SK-N-SH (cell line): ENCODE results near the gene MAGEA9. TPM values are rescaled to one million over a fixed set of nuclear protein-coding genes. Genes with fewer than 3 reads are reported as not detected.

Experiments used
- CTCF ChIA-PET: fragments of 300-600, 350-600 bp; formaldehyde crosslinking; extraction: SDS; loops from one replicate; lab custom pipeline; 2021; lab: Yijun Ruan, JAX
- POLR2A ChIA-PET: fragments of 350-600 bp; sonication (Branson Sonifier 250); formaldehyde crosslinking; extraction: SDS; loops from one replicate; lab custom pipeline; 2020; ENCODE audit warnings: antibody characterized with exemption, inconsistent platforms; lab: Yijun Ruan, JAX
- DNase-seq: peaks from one replicate; pipeline ENCODE4 v3.0.0; 2012
- H2AFZ ChIP-seq: fragments of 200-600 bp; sonication (generic); 2 replicates; pipeline ENCODE4 v1.8.1; 2016; ENCODE audit warnings: antibody characterized with exemption, mild to moderate bottlenecking, low read depth
- H3F3A ChIP-seq: fragments of 200-600 bp; sonication (generic); replicated peaks from 2 replicates; pipeline ENCODE3; 2016; ENCODE audit warnings: antibody characterized with exemption, mild to moderate bottlenecking; ENCODE audit not compliant: insufficient read depth
- H3K27ac ChIP-seq, 2 experiments: fragments of 200-500 bp in 1 of 2; fragments of 200-600 bp in 1 of 2; sonication (Bioruptor generic) in 1 of 2; sonication (generic), shearing (Covaris generic) in 1 of 2; 2 replicates each; pipeline versions ENCODE4 v1.5.1 to v1.6.1; 2014 to 2016; ENCODE audit warnings: low read depth in 2 of 2, inconsistent platforms in 1 of 2, low read length in 1 of 2, mild to moderate bottlenecking in 1 of 2, mixed read lengths in 1 of 2
- H3K27me3 ChIP-seq: fragments of 200-600 bp; sonication (generic), shearing (Covaris generic); 2 replicates; pipeline ENCODE4 v1.6.1; 2016; ENCODE audit warnings: mixed run types; ENCODE audit not compliant: insufficient read depth
- H3K36me3 ChIP-seq, 2 experiments: fragments of 200-500 bp in 1 of 2; fragments of 200-600 bp in 1 of 2; sonication (Bioruptor generic) in 1 of 2; sonication (generic) in 1 of 2; replicated peaks in 1 of 2; 2 replicates each; pipeline versions ENCODE3 to v1.5.1; 2014 to 2016; ENCODE audit warnings: low read length in 1 of 2, mild to moderate bottlenecking in 1 of 2; ENCODE audit not compliant: insufficient read depth in 2 of 2, control insufficient read depth in 1 of 2
- H3K4me1 ChIP-seq, 2 experiments: fragments of 200-500 bp in 1 of 2; fragments of 200-600 bp in 1 of 2; sonication (Bioruptor generic) in 1 of 2; sonication (generic), shearing (Covaris generic) in 1 of 2; 2 replicates each; pipeline versions ENCODE4 v1.5.1 to v1.6.1; 2014 to 2016; ENCODE audit warnings: low read depth in 1 of 2, low read length in 1 of 2, mixed run types in 1 of 2; ENCODE audit not compliant: insufficient read depth in 2 of 2, control insufficient read depth in 1 of 2
- H3K4me2 ChIP-seq: fragments of 200-600 bp; sonication (generic), shearing (Covaris generic); 2 replicates; pipeline ENCODE4 v1.6.1; 2017; ENCODE audit warnings: mixed run types
- H3K4me3 ChIP-seq, 2 experiments: fragments of 200-500 bp in 1 of 2; fragments of 200-600 bp in 1 of 2; sonication (Bioruptor generic) in 1 of 2; sonication (generic), shearing (Covaris generic) in 1 of 2; 2 replicates each; pipeline versions ENCODE4 v1.5.1 to v1.8.1; 2014 to 2016; ENCODE audit warnings: low read depth in 2 of 2, inconsistent platforms in 1 of 2, low read length in 1 of 2, mild to moderate bottlenecking in 1 of 2, mixed read lengths in 1 of 2, moderate library complexity in 1 of 2
- H3K79me2 ChIP-seq: fragments of 200-600 bp; sonication (generic); 2 replicates; pipeline ENCODE4 v1.8.1; 2017; ENCODE audit warnings: mild to moderate bottlenecking; ENCODE audit not compliant: insufficient read depth
- H3K9ac ChIP-seq: fragments of 200-600 bp; sonication (generic); 2 replicates; pipeline ENCODE4 v1.6.1; 2017; ENCODE audit warnings: mixed run types
- H3K9me2 ChIP-seq: fragments of 200-600 bp; sonication (generic); 2 replicates; pipeline ENCODE4 v1.6.1; 2017; ENCODE audit warnings: mixed run types
- H3K9me3 ChIP-seq: fragments of 200-600 bp; sonication (generic); 2 replicates; pipeline ENCODE4 v1.6.1; 2017; ENCODE audit warnings: mixed run types, mild to moderate bottlenecking, moderate library complexity
- H4K20me1 ChIP-seq: fragments of 200-600 bp; sonication (generic); 2 replicates; pipeline ENCODE4 v1.6.1; 2017; ENCODE audit warnings: mild to moderate bottlenecking, mixed run types; ENCODE audit not compliant: insufficient read depth
- ELF1 ChIP-seq: IDR thresholded peaks from 2 replicates; pipeline ENCODE4 v1.4.0; 2012
- EP300 ChIP-seq, 2 experiments: IDR thresholded peaks; 2 replicates each; pipeline versions ENCODE4 v1.4.0 to v1.6.1; 2012; ENCODE audit warnings: borderline replicate concordance in 1 of 2, low read depth in 1 of 2, low read length in 1 of 2
- FOXJ3 ChIP-seq: sonication (generic); formaldehyde crosslinking; IDR thresholded peaks from 2 replicates; pipeline ENCODE4 v1.5.1; 2020; ENCODE audit warnings: mild to moderate bottlenecking, missing genetic modification reagents
- FOXM1 ChIP-seq: IDR thresholded peaks from 2 replicates; pipeline ENCODE4 v1.4.0; 2012; ENCODE audit warnings: low read depth, mild to moderate bottlenecking
- GABPA ChIP-seq: IDR thresholded peaks from 2 replicates; pipeline ENCODE4 v1.4.0; 2012; ENCODE audit warnings: low read depth, mild to moderate bottlenecking
- MEF2A ChIP-seq: IDR thresholded peaks from 2 replicates; pipeline ENCODE4 v1.4.0; 2012; ENCODE audit warnings: low read depth, borderline replicate concordance
- NFIC ChIP-seq: IDR thresholded peaks from 2 replicates; pipeline ENCODE4 v1.4.0; 2012; ENCODE audit warnings: borderline replicate concordance
- NRF1 ChIP-seq: IDR thresholded peaks from 2 replicates; pipeline ENCODE4 v1.6.1; 2012; ENCODE audit warnings: low read depth, mild to moderate bottlenecking, low read length
- RAD21 ChIP-seq: IDR thresholded peaks from 2 replicates; pipeline ENCODE4 v1.6.1; 2012; ENCODE audit warnings: mild to moderate bottlenecking, low read length
- RCOR1 ChIP-seq: fragments of 150-350 bp; IDR thresholded peaks from 2 replicates; pipeline ENCODE4 v1.6.1; 2017; ENCODE audit warnings: antibody characterized with exemption, low read length
- RXRA ChIP-seq: IDR thresholded peaks from 2 replicates; pipeline ENCODE4 v1.4.0; 2012; ENCODE audit warnings: low read depth, mild to moderate bottlenecking, borderline replicate concordance
- TEAD4 ChIP-seq: IDR thresholded peaks from 2 replicates; pipeline ENCODE4 v1.4.0; 2012; ENCODE audit warnings: mild to moderate bottlenecking, borderline replicate concordance; ENCODE audit not compliant: insufficient read depth
- YY1 ChIP-seq: IDR thresholded peaks from 2 replicates; pipeline ENCODE4 v1.4.0; 2012; ENCODE audit warnings: low read depth, mild to moderate bottlenecking
- WGBS: methylation state at CpG from one replicate; pipeline ENCODE4 v1.1.6; 2017; ENCODE audit warnings: low lambda C conversion rate; 5-methylcytosine and 5-hydroxymethylcytosine counted together
- polyA plus RNA-seq, 3 experiments: library from polyadenylated mRNA; depleted of rRNA; stranded (reverse); fragments of >200 nt; gene quantifications; 2 replicates each; pipeline ENCODE4 v1.2.3, GENCODE V29; 2012
- TF ChIP-seq, protein P1 (sequence below): IDR thresholded peaks from 2 replicates; pipeline ENCODE4 v1.4.0; 2012; ENCODE audit warnings: low read depth
- TF ChIP-seq, protein P2 (sequence below): fragments of 200-600 bp; sonication (generic); IDR thresholded peaks from 2 replicates; pipeline ENCODE4 v1.6.1; 2017; ENCODE audit warnings: antibody characterized with exemption, mild to moderate bottlenecking, moderate library complexity
- TF ChIP-seq, protein P3 (sequence below): IDR thresholded peaks from 2 replicates; pipeline ENCODE4 v1.4.0; 2012; ENCODE audit warnings: low read depth, borderline replicate concordance
- TF ChIP-seq, protein P4 (sequence below): IDR thresholded peaks from 2 replicates; pipeline ENCODE4 v1.6.1; 2012; ENCODE audit warnings: mild to moderate bottlenecking, low read depth, low read length, moderate library complexity
- TF ChIP-seq, protein P5 (sequence below): IDR thresholded peaks from 2 replicates; pipeline ENCODE4 v1.4.0; 2012; ENCODE audit warnings: low read depth, borderline replicate concordance

Gene MAGEA9
- polyA plus RNA-seq, 1 of the 3 experiments (the other 2 are of a cell fraction), result not detected

DNA sequence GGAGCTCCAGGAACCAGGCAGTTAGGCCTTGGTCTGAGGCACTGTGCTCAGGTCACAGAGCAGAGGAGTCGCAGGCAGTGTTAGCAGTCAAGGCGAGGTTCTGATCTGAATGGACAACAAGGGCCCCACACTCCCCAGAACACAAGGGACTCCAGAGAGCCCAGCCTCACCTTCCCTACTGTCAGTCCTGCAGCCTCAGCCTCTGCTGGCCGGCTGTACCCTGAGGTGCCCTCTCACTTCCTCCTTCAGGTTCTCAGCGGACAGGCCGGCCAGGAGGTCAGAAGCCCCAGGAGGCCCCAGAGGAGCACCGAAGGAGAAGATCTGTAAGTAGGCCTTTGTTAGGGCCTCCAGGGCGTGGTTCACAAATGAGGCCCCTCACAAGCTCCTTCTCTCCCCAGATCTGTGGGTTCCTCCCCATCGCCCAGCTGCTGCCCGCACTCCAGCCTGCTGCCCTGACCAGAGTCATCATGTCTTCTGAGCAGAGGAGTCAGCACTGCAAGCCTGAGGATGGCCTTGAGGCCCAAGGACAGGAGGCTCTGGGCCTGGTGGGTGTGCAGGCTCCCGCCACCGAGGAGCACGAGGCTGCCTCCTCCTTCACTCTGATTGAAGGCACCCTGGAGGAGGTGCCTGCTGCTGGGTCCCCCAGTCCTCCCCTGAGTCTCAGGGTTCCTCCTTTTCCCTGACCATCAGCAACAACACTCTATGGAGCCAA is 26.2 kb downstream of the MAGEA9 start:
- Histone ChIP-seq H3K27ac (no peak overlapping the region), H3K9ac (no peak overlapping the region), H3K4me3 (no peak overlapping the region), H3K9me2 (no peaks in the 10 kb centered on the region), H4K20me1 (no peaks in the 10 kb centered on the region), H3K36me3 (no peaks in the 10 kb centered on the region), H3K27me3 (peaks cover 35% of the 10 kb centered on the region; the same call in 1 of the 2 replicates), H3F3A (no peaks in the 10 kb centered on the region), H2AFZ (no peak overlapping the region), H3K9me3 (no peaks in the 10 kb centered on the region), H3K79me2 (no peaks in the 10 kb centered on the region), H3K4me2 (no peak overlapping the region), H3K4me1 (no peaks in the 10 kb centered on the region)
- no peak for TF ChIP-seq FOXM1
- TF ChIP-seq YY1, result no peak
- TF ChIP-seq, protein P1, sequence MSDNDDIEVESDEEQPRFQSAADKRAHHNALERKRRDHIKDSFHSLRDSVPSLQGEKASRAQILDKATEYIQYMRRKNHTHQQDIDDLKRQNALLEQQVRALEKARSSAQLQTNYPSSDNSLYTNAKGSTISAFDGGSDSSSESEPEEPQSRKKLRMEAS, result no peak
- no peak for TF ChIP-seq NFIC
- no peak for TF ChIP-seq NRF1
- no peak for TF ChIP-seq RCOR1
- no peak for TF ChIP-seq TEAD4
- TF ChIP-seq, protein P2, sequence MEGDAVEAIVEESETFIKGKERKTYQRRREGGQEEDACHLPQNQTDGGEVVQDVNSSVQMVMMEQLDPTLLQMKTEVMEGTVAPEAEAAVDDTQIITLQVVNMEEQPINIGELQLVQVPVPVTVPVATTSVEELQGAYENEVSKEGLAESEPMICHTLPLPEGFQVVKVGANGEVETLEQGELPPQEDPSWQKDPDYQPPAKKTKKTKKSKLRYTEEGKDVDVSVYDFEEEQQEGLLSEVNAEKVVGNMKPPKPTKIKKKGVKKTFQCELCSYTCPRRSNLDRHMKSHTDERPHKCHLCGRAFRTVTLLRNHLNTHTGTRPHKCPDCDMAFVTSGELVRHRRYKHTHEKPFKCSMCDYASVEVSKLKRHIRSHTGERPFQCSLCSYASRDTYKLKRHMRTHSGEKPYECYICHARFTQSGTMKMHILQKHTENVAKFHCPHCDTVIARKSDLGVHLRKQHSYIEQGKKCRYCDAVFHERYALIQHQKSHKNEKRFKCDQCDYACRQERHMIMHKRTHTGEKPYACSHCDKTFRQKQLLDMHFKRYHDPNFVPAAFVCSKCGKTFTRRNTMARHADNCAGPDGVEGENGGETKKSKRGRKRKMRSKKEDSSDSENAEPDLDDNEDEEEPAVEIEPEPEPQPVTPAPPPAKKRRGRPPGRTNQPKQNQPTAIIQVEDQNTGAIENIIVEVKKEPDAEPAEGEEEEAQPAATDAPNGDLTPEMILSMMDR, result no peak
- TF ChIP-seq RAD21, result no peak
- TF ChIP-seq ELF1, result no peak
- TF ChIP-seq RXRA, result no peak
- POLR2A ChIA-PET, result no interaction called here
- WGBS, result 21% methylated on average over 4 of the region's 12 CpGs
- CTCF ChIA-PET, result no interaction called here
- DNase-seq, result no peak

DNA sequence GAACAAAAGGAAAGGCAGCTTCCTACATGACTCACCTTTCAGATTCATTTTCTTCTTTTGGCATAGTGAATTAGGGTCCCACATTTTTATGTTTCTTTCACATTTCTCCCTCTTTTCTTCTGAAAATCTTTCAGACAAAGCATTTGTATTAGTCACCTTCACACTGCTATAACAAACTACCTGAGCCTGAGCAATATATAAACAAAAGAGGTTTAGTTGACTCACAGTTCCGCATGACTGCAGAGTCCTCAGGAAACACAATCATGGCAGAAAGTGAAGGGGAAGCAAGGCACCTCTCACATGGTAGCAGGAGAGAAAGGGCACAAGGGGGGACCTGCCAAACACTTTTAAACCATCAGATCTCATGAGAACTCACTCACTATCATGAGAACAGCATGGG is 36.9 kb downstream of the MAGEA9 start:
- CTCF ChIA-PET, result no interaction called here
- Histone ChIP-seq H3K36me3 (no peaks in the 10 kb centered on the region), H3K4me1 (no peaks in the 10 kb centered on the region), H3K9me2 (no peaks in the 10 kb centered on the region), H4K20me1 (no peaks in the 10 kb centered on the region), H3K27me3 (0 out of 2 replicates have a peak, but pooled peaks cover under 1% of the 10 kb centered on the region), H3K79me2 (no peaks in the 10 kb centered on the region), H3K4me3 (no peak overlapping the region), H3K9me3 (no peaks in the 10 kb centered on the region), H3K9ac (no peak overlapping the region), H3K27ac (no peak overlapping the region), H3K4me2 (no peak overlapping the region), H3F3A (no peaks in the 10 kb centered on the region), H2AFZ (no peak overlapping the region)
- TF ChIP-seq, protein P3, sequence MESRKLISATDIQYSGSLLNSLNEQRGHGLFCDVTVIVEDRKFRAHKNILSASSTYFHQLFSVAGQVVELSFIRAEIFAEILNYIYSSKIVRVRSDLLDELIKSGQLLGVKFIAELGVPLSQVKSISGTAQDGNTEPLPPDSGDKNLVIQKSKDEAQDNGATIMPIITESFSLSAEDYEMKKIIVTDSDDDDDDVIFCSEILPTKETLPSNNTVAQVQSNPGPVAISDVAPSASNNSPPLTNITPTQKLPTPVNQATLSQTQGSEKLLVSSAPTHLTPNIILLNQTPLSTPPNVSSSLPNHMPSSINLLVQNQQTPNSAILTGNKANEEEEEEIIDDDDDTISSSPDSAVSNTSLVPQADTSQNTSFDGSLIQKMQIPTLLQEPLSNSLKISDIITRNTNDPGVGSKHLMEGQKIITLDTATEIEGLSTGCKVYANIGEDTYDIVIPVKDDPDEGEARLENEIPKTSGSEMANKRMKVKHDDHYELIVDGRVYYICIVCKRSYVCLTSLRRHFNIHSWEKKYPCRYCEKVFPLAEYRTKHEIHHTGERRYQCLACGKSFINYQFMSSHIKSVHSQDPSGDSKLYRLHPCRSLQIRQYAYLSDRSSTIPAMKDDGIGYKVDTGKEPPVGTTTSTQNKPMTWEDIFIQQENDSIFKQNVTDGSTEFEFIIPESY, result no peak
- TF ChIP-seq, protein P4, sequence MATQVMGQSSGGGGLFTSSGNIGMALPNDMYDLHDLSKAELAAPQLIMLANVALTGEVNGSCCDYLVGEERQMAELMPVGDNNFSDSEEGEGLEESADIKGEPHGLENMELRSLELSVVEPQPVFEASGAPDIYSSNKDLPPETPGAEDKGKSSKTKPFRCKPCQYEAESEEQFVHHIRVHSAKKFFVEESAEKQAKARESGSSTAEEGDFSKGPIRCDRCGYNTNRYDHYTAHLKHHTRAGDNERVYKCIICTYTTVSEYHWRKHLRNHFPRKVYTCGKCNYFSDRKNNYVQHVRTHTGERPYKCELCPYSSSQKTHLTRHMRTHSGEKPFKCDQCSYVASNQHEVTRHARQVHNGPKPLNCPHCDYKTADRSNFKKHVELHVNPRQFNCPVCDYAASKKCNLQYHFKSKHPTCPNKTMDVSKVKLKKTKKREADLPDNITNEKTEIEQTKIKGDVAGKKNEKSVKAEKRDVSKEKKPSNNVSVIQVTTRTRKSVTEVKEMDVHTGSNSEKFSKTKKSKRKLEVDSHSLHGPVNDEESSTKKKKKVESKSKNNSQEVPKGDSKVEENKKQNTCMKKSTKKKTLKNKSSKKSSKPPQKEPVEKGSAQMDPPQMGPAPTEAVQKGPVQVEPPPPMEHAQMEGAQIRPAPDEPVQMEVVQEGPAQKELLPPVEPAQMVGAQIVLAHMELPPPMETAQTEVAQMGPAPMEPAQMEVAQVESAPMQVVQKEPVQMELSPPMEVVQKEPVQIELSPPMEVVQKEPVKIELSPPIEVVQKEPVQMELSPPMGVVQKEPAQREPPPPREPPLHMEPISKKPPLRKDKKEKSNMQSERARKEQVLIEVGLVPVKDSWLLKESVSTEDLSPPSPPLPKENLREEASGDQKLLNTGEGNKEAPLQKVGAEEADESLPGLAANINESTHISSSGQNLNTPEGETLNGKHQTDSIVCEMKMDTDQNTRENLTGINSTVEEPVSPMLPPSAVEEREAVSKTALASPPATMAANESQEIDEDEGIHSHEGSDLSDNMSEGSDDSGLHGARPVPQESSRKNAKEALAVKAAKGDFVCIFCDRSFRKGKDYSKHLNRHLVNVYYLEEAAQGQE, result no peak
- TF ChIP-seq, protein P5, sequence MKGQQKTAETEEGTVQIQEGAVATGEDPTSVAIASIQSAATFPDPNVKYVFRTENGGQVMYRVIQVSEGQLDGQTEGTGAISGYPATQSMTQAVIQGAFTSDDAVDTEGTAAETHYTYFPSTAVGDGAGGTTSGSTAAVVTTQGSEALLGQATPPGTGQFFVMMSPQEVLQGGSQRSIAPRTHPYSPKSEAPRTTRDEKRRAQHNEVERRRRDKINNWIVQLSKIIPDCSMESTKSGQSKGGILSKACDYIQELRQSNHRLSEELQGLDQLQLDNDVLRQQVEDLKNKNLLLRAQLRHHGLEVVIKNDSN, result no peak
- no peak for TF ChIP-seq TEAD4
- TF ChIP-seq MEF2A, result no peak
- TF ChIP-seq YY1, result no peak
- no peak for TF ChIP-seq FOXJ3 (CRISPR knock-in tag)
- no peak for TF ChIP-seq EP300 (IDR thresholded peaks at IDR 0.05; ENCODE audit: borderline replicate concordance in 1 of 2, low read depth in 1 of 2, low read length in 1 of 2)
- no peak for TF ChIP-seq GABPA
- DNase-seq, result no peak
- POLR2A ChIA-PET, result no interaction called here
- 47% methylated on average over 1 of the region's 1 CpG for WGBS
